Measurements from ENCODE around the gene AK8.

Gene AK8

DNA sequence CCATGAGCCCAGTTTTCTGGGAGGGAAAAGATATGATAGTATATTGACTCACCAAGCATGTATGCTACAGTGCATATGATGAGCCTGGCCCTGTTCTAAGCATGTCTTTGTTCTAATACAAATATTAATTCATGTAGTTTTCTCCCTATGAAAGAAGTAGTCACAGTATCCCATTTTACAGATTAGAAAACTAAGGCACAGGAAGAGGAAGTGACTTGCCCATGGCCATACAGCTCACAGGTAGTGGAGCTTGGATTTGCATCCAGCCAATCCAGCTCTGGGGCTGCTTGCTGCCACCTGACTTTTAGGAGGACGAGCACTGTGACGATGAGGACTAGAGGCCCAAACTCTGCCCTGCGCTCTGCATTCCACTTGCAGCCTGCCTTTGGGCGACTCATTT lies 76.4 kb downstream of the AK8 start:
- no peak for TF ChIP-seq TCF12 (IDR thresholded peaks at IDR 0.05; ENCODE audit: low read depth)
- TF ChIP-seq FOXM1 (IDR thresholded peaks at IDR 0.05; ENCODE audit: borderline replicate concordance, low read depth) = no peak
- no peak for TF ChIP-seq NFIC (IDR thresholded peaks at IDR 0.05)
- TF ChIP-seq CREB1 (IDR thresholded peaks at IDR 0.05; ENCODE audit: low read depth) = no peak
- TF ChIP-seq YY1 (IDR thresholded peaks at IDR 0.05; ENCODE audit: low read depth) = no peak
- TF ChIP-seq, protein P1, sequence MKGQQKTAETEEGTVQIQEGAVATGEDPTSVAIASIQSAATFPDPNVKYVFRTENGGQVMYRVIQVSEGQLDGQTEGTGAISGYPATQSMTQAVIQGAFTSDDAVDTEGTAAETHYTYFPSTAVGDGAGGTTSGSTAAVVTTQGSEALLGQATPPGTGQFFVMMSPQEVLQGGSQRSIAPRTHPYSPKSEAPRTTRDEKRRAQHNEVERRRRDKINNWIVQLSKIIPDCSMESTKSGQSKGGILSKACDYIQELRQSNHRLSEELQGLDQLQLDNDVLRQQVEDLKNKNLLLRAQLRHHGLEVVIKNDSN (IDR thresholded peaks at IDR 0.05) = no peak
- no peak for TF ChIP-seq ZBTB7A (IDR thresholded peaks at IDR 0.05; ENCODE audit: low read depth)
- TF ChIP-seq, protein P2, sequence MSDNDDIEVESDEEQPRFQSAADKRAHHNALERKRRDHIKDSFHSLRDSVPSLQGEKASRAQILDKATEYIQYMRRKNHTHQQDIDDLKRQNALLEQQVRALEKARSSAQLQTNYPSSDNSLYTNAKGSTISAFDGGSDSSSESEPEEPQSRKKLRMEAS (IDR thresholded peaks at IDR 0.05) = no peak
- TF ChIP-seq EGR1 (IDR thresholded peaks at IDR 0.05) = no peak
- no peak for TF ChIP-seq TAF1 (IDR thresholded peaks at IDR 0.05; ENCODE audit: low read depth)
- no peak for TF ChIP-seq CEBPB (IDR thresholded peaks at IDR 0.05)
- TF ChIP-seq TEAD4 (IDR thresholded peaks at IDR 0.05) = no peak
- no peak for TF ChIP-seq RAD21 (IDR thresholded peaks at IDR 0.05; ENCODE audit: low read depth)

DNA sequence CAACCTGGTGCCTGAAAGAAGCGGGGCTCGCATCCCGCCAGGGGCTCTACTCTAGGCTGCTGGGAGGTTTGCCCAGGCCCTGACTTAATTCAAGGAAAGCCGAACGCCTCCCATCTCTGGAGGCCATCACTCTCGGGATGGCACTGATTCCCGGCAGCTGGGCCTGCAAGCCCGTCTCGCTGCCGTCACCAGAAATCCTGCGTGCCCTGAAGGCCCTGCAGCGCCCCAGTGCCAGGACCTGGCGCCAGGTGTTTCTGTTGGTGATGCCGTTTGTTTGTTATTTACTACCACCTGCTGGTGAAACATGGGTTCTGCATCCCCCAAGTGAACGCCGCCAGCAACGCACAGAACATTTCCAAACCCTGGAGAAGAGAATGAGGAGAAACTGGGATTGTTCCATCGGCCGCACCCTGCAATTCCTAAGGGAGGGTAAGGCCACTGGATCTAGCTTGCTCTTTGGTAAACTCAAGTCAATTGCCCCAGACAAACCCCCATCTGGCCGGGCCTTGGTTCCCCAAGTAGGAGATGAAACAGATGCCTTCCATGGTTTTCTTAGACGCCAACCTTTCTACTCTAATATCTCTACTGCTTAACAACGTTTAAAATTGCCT lies 77.9 kb downstream of the AK8 start:
- TF ChIP-seq, protein P1 (IDR thresholded peaks at IDR 0.05) = no peak
- TF ChIP-seq RAD21 (IDR thresholded peaks at IDR 0.05; ENCODE audit: low read depth) = peak; percentile 94

DNA sequence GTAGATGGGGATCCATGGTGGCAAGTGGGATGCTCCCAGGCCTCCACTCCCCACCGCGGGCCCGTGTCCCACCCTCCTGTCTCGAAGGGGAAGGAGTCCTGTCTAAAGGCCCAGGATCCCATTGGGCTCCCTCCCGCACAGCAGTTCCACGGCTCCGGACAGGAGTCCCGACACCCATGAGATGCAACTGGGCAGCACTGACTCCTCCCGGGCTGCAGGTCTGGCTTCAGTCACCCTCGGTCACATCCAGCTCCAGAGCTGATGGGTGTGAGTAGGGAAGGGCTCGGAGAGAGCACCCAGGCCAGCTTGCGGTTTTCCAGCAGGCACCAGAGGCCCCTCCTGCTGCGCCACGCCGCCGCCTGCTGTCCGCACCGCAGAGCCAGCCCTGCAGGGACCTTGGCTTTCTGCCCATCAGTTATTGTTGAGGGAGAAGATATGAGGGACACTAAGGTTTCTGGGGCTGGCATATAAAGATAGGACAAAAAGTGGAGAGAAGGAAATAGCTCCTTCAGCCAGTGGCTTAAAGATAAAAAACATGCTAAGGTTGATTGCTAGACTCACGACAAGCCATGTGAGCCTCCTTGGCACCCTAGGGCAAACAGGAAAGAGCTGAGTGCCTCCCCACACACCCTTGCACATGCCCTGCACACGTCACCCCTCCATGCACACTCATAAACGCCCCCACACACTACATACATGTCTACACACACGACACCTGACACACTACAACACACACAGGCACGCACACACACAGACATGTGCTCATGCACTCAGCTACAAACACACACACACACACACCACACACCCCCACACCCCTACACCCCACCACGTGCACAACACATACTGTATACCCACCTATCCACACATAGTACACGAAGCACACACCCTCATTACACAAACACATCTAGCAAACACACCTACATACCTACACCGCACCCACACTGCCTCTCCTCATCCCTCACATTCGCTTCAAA lies 79.0 kb downstream of the AK8 start:
- TF ChIP-seq NFIC (IDR thresholded peaks at IDR 0.05) (peak; percentile 49; the same call in 1 of the 2 replicates), RAD21 (IDR thresholded peaks at IDR 0.05; ENCODE audit: low read depth) (peak; percentile 11; the same call in 1 of the 2 replicates)
- TF ChIP-seq, protein P3, sequence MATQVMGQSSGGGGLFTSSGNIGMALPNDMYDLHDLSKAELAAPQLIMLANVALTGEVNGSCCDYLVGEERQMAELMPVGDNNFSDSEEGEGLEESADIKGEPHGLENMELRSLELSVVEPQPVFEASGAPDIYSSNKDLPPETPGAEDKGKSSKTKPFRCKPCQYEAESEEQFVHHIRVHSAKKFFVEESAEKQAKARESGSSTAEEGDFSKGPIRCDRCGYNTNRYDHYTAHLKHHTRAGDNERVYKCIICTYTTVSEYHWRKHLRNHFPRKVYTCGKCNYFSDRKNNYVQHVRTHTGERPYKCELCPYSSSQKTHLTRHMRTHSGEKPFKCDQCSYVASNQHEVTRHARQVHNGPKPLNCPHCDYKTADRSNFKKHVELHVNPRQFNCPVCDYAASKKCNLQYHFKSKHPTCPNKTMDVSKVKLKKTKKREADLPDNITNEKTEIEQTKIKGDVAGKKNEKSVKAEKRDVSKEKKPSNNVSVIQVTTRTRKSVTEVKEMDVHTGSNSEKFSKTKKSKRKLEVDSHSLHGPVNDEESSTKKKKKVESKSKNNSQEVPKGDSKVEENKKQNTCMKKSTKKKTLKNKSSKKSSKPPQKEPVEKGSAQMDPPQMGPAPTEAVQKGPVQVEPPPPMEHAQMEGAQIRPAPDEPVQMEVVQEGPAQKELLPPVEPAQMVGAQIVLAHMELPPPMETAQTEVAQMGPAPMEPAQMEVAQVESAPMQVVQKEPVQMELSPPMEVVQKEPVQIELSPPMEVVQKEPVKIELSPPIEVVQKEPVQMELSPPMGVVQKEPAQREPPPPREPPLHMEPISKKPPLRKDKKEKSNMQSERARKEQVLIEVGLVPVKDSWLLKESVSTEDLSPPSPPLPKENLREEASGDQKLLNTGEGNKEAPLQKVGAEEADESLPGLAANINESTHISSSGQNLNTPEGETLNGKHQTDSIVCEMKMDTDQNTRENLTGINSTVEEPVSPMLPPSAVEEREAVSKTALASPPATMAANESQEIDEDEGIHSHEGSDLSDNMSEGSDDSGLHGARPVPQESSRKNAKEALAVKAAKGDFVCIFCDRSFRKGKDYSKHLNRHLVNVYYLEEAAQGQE (IDR thresholded peaks at IDR 0.05; ENCODE audit: low read depth) = no peak

DNA sequence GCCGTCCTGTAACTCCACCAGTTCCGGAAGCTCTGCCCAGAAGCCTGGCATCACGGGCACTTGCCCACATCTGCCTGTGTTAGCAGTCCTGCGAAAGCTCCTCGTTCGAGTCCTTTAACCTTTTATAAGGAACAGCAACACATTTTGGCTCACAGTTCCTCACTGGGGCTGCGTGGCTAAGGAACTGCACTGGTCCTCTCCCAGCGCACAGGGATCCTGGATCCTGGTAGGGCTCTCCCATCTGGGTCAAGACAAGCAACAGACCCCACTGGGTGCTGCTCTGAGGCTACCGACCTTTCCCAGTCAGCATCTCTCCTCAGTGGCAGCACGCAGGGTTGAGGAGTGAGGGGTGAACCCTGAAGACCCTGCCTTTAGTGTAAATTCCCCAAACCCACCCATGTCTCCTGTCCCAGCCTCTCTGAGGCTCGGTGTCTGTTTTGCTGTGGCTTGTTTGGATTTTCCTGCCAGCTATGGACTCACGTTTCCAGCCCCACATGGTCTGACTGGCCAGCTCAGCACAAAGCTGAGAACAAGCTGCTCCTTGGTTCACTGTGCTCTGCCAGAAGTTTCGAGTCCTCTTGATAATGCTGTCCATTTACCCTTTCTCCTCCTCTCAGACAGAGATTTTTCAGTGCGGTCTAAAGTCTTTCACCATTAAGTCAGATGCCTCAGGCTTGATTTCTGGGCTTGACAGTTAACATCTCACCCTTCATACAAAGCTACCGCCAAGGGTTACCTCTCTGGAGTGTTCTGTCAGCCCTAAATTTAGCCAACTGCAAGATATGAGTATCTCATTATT lies 80.0 kb downstream of the AK8 start:
- no peak for TF ChIP-seq EP300 (IDR thresholded peaks at IDR 0.05; ENCODE audit: borderline replicate concordance)
- no peak for TF ChIP-seq YY1 (IDR thresholded peaks at IDR 0.05; ENCODE audit: low read depth)
- no peak for TF ChIP-seq NFIC (IDR thresholded peaks at IDR 0.05)
- no peak for TF ChIP-seq CREB1 (IDR thresholded peaks at IDR 0.05; ENCODE audit: low read depth)
- TF ChIP-seq, protein P1 (IDR thresholded peaks at IDR 0.05) = no peak
- no peak for TF ChIP-seq CEBPB (IDR thresholded peaks at IDR 0.05)
- TF ChIP-seq, protein P3 (IDR thresholded peaks at IDR 0.05; ENCODE audit: low read depth) = no peak
- TF ChIP-seq FOXM1 (IDR thresholded peaks at IDR 0.05; ENCODE audit: borderline replicate concordance, low read depth) = no peak
- TF ChIP-seq TEAD4 (IDR thresholded peaks at IDR 0.05) = no peak
- TF ChIP-seq TAF1 (IDR thresholded peaks at IDR 0.05; ENCODE audit: low read depth) = no peak
- TF ChIP-seq ZBTB7A (IDR thresholded peaks at IDR 0.05; ENCODE audit: low read depth) = no peak
- TF ChIP-seq RAD21 (IDR thresholded peaks at IDR 0.05; ENCODE audit: low read depth) = no peak
- TF ChIP-seq, protein P2 (IDR thresholded peaks at IDR 0.05) = no peak
- TF ChIP-seq EGR1 (IDR thresholded peaks at IDR 0.05) = no peak
- no peak for TF ChIP-seq TCF12 (IDR thresholded peaks at IDR 0.05; ENCODE audit: low read depth)

Data from Ishikawa (cell line).